ENCODE measurements around the gene CSRNP3. TPM values are rescaled to one million over a fixed set of nuclear protein-coding genes. Genes with fewer than 3 reads are reported as not detected.

CSRNP3 gene
- total and polyA plus RNA-seq, 12 donors, result 0.77 to 9.4 (median 4.7) TPM

GRCh38 chr2:165427686-165428085 is 41.8 kb upstream of the CSRNP3 start:
- ATAC-seq, result no peak
- no peak for DNase-seq
- TF ChIP-seq CTCF (IDR thresholded peaks at IDR 0.05), result no peak

GRCh38 chr2:165428926-165429325 is 40.6 kb upstream of the CSRNP3 start:
- no peak for TF ChIP-seq CTCF (IDR thresholded peaks at IDR 0.05)
- 61 to 80% methylated on average over 1 of the region's 1 CpG for WGBS, 2 donors
- Histone ChIP-seq H3K4me1 (no peaks in the 10 kb centered on the region), H3K9me3 (no peaks in the 10 kb centered on the region), H3K36me3 (no peaks in the 10 kb centered on the region), H3K27ac (no peak overlapping the region), H3K27me3 (no peaks in the 10 kb centered on the region), H3K4me3 (no peak overlapping the region)
- intact Hi-C loops (cut with DNase I), result no loop called here
- no peak for ATAC-seq
- no peak for DNase-seq

More at GRCh38 chr2:165427686-165428085, 41.8 kb upstream of the CSRNP3 start:
- H3K4me3 ChIP-seq, result no peak overlapping the region
- no peak overlapping the region for H3K27ac ChIP-seq
- no peaks in the 10 kb centered on the region for H3K36me3 ChIP-seq
- 88 to 89% methylated on average over 4 of the region's 4 CpGs for WGBS, 2 donors
- peaks cover 0 to 11% (median 0%) of the 10 kb centered on the region in 11 donors for H3K9me3 ChIP-seq
- no peaks in the 10 kb centered on the region for H3K4me1 ChIP-seq
- no peaks in the 10 kb centered on the region for H3K27me3 ChIP-seq
- intact Hi-C loops (cut with DNase I), result no loop called here

- no peaks in the 10 kb centered on the region for H3K4me1 ChIP-seq
Measured at GRCh38 chr2:165431014-165431413, 38.5 kb upstream of the CSRNP3 start.

GRCh38 chr2:165432234-165432966 is 37.1 kb upstream of the CSRNP3 start:
- no peak for TF ChIP-seq CTCF (IDR thresholded peaks at IDR 0.05)
- intact Hi-C loops (cut with DNase I), result no loop called here
- no peak overlapping the region for H3K27ac ChIP-seq

More at GRCh38 chr2:165431014-165431413, 38.5 kb upstream of the CSRNP3 start:
- H3K27ac ChIP-seq, result no peak overlapping the region
- no peak for ATAC-seq
- no peaks in the 10 kb centered on the region for H3K27me3 ChIP-seq
- H3K9me3 ChIP-seq, result no peaks in the 10 kb centered on the region
- H3K36me3 ChIP-seq, result no peaks in the 10 kb centered on the region
- H3K4me3 ChIP-seq, result no peak overlapping the region
- intact Hi-C loops (cut with DNase I), result no loop called here
- TF ChIP-seq CTCF (IDR thresholded peaks at IDR 0.05), result no peak
- no peak for DNase-seq

More at GRCh38 chr2:165432234-165432966, 37.1 kb upstream of the CSRNP3 start:
- DNase-seq (no peak), ATAC-seq (no peak)
- no peaks in the 10 kb centered on the region for H3K4me1 ChIP-seq
- no peaks in the 10 kb centered on the region for H3K9me3 ChIP-seq
- H3K27me3 ChIP-seq, result no peaks in the 10 kb centered on the region
- H3K36me3 ChIP-seq, result no peaks in the 10 kb centered on the region
- no peak overlapping the region for H3K4me3 ChIP-seq
